Measurements from ENCODE around the gene TAX1BP1. TPM values are rescaled to one million over a fixed set of nuclear protein-coding genes. Genes with fewer than 3 reads are reported as not detected.

TAX1BP1 gene
- total and polyA plus RNA-seq, 11 donors: 91.2 to 190 (median 159) TPM

DNA sequence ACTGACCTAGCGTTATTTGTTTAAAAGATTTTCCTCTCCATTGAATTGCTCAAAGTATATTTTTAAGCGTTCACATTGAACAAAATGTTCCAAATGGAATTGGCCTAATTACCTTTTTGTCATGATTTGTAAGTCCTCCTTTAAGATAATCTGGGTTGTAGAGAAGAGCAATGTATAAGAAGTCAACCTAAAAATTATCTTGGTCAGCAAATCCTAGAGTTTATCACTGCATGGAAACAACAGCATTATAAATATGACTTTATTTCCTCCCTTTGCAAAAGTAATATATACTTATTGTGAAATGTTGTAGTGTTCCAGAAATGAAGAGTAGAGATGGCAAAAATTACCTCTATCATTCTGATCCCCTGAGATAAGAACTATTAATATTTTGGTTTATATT, 59.2 kb downstream of the TAX1BP1 start:
- Histone ChIP-seq H3K9me3 (no peaks in the 10 kb centered on the region), H3K4me3 (no peak overlapping the region), H3K27ac (no peak overlapping the region), H3K36me3 (peaks cover 0 to 86% (median 71%) of the 10 kb centered on the region in 9 donors), H3K27me3 (no peaks in the 10 kb centered on the region), H3K4me1 (no peaks in the 10 kb centered on the region)
- DNase-seq: no peak
- no peak for ATAC-seq
- TF ChIP-seq, protein P1, sequence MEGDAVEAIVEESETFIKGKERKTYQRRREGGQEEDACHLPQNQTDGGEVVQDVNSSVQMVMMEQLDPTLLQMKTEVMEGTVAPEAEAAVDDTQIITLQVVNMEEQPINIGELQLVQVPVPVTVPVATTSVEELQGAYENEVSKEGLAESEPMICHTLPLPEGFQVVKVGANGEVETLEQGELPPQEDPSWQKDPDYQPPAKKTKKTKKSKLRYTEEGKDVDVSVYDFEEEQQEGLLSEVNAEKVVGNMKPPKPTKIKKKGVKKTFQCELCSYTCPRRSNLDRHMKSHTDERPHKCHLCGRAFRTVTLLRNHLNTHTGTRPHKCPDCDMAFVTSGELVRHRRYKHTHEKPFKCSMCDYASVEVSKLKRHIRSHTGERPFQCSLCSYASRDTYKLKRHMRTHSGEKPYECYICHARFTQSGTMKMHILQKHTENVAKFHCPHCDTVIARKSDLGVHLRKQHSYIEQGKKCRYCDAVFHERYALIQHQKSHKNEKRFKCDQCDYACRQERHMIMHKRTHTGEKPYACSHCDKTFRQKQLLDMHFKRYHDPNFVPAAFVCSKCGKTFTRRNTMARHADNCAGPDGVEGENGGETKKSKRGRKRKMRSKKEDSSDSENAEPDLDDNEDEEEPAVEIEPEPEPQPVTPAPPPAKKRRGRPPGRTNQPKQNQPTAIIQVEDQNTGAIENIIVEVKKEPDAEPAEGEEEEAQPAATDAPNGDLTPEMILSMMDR (IDR thresholded peaks at IDR 0.05): no peak
- no peak for TF ChIP-seq POLR2A (IDR thresholded peaks at IDR 0.05)
- intact Hi-C loops (cut with DNase I): no loop called here
- WGBS, 4 donors: 95 to 99% (median 98%) methylated on average over 2 of the region's 2 CpGs

DNA sequence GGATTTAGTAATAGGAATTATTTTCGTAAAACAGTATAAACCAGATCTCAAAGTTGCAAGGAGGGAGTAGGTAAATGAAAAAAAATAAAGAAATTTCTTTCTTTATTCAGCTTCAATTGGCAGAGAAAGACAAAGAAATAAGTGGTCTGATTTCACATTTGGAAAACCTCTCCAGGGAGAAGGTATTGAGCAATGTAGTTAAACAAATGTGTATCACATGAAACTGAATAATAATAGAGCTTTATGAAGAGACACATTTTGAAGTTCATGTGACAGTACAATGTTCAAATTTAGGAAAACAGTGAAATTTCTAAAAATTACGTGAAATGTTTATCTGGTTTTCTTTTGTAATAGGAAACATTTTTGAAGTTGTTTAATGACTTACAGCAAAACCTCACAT, 63.0 kb downstream of the TAX1BP1 start:
- Histone ChIP-seq H3K27me3 (no peaks in the 10 kb centered on the region), H3K36me3 (peaks cover 0 to 54% (median 37%) of the 10 kb centered on the region in 9 donors), H3K9me3 (no peaks in the 10 kb centered on the region), H3K4me1 (peaks cover 0 to 6% (median 2%) of the 10 kb centered on the region in 12 donors), H3K27ac (no peak overlapping the region), H3K4me3 (no peak overlapping the region)
- DNase-seq (no peak), ATAC-seq (no peak)
- no peak for TF ChIP-seq POLR2A (IDR thresholded peaks at IDR 0.05)
- TF ChIP-seq, protein P1 (IDR thresholded peaks at IDR 0.05): no peak
- 82 to 87% (median 86%) methylated on average over 2 of the region's 2 CpGs for WGBS, 4 donors
- intact Hi-C loops (cut with DNase I): loop anchor here in 2 of 10 donors (10.0 kb wide), 2 partner anchors 212 to 292 kb away; no protein-coding TSS in a partner anchor

DNA sequence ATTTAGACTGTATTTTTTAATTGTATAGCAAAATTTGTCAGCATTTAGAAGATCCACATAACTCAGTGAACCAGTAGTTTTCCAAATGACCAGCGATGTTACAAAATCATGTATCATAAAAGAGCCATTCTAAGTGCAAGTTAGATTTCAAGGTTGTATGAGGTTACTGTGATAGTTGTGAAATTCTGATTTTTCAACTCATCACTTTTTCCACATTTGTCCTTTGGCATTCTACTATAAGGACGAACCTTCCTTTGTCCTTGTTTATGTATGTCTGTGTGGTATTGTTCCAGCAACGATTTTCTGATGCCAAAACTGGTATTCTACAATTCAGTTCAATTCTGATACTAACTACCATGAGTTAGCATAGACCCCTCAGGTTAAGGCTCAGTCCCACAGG, 64.2 kb downstream of the TAX1BP1 start:
- Histone ChIP-seq H3K36me3 (peaks cover 0 to 43% (median 29%) of the 10 kb centered on the region in 9 donors), H3K27ac (no peak overlapping the region), H3K9me3 (no peaks in the 10 kb centered on the region), H3K4me1 (peaks cover 0 to 15% (median 9%) of the 10 kb centered on the region in 12 donors), H3K4me3 (no peak overlapping the region), H3K27me3 (no peaks in the 10 kb centered on the region)
- DNase-seq: no peak
- WGBS, 4 donors: 84 to 95% (median 89%) methylated on average over 3 of the region's 3 CpGs
- TF ChIP-seq POLR2A (IDR thresholded peaks at IDR 0.05): no peak
- TF ChIP-seq, protein P1 (IDR thresholded peaks at IDR 0.05): no peak
- intact Hi-C loops (cut with DNase I): loop anchor here in 2 of 10 donors (10.0 kb wide), 2 partner anchors 211 to 291 kb away; no protein-coding TSS in a partner anchor
- no peak for ATAC-seq

DNA sequence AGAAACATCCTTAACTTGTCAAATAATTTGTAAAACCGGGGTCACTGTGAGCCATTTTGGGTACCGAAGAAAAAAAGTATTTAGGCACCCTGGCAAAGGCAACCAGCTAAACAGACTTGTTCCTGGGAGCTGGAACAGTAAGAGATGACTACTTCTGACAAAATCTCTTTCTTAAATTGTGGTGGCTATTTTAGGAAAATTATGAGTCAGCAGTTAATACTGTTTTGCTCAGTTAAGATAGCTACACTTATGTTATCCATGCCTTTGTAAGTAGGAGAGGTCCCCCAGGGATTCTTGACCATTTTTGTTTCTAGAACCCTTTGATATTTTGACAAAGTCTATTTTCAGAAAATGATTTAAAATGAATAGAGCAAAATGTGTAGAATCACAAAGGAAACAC, 68.7 kb downstream of the TAX1BP1 start:
- Histone ChIP-seq H3K9me3 (no peaks in the 10 kb centered on the region), H3K4me1 (peaks cover 0 to 17% (median 9%) of the 10 kb centered on the region in 12 donors), H3K36me3 (peaks cover 0 to 21% (median 2%) of the 10 kb centered on the region in 9 donors), H3K27me3 (no peaks in the 10 kb centered on the region), H3K27ac (peak overlapping the region in 8 of 12 donors; percentile 5 to 39 (median 22)), H3K4me3 (no peak overlapping the region)
- ATAC-seq (peak; percentile 68 to 88 (median 78)), DNase-seq (no peak)
- TF ChIP-seq, protein P1 (IDR thresholded peaks at IDR 0.05): no peak
- no peak for TF ChIP-seq POLR2A (IDR thresholded peaks at IDR 0.05)
- intact Hi-C loops (cut with DNase I): loop anchor here in 2 of 10 donors (10.0 kb wide), 2 partner anchors 206 to 286 kb away; no protein-coding TSS in a partner anchor
- 49 to 59% (median 52%) methylated on average over 2 of the region's 2 CpGs for WGBS, 4 donors
